Ovary (tissue), 3 donors: ENCODE data around the gene MAPK13.

Experiments
- CTCF ChIP-seq, 3 donors: fragments of 450-650 bp in 2 of 3; fragments of 200-600 bp in 1 of 3; IDR thresholded peaks; one replicate each; pipeline versions ENCODE4 v1.5.1 to v1.8.0; 2016 to 2022; ENCODE audit warnings: antibody characterized with exemption in 3 of 3, mild to moderate bottlenecking in 1 of 3
- EP300 ChIP-seq: sonication (generic); formaldehyde crosslinking; IDR thresholded peaks from one replicate; pipeline ENCODE4 v1.6.1; 2017; ENCODE audit warnings: antibody characterized with exemption
- POLR2A ChIP-seq: fragments of 450-650 bp; IDR thresholded peaks from one replicate; pipeline ENCODE4 v1.6.1; 2017; ENCODE audit warnings: antibody characterized with exemption, mild to moderate bottlenecking, moderate library complexity
- donor health status: DM: no; HTN: no; CAD: no.

GRCh38 chr6:36150283-36150682, 20.0 kb downstream of the MAPK13 start:
- TF ChIP-seq CTCF (IDR thresholded peaks at IDR 0.05) (no peak), EP300 (peak; percentile 71), POLR2A (no peak)
